Stimulated activated naive CD8-positive, alpha-beta T cell treated with anti-CD3 and anti-CD28 coated beads, Interleukin-15, Interleukin-2, amounts not matched to agents 100 ng/mL and 50 ng/mL, for 24 hours (primary cell): Measurements from ENCODE around the gene CDC42EP5.
"Not testable (repeated sequence)": the region's sequence is repeated elsewhere in the genome, so short reads cannot be mapped to it uniquely, and the experiment has no call there.

Experiments
- H3K27ac Mint-ChIP-seq: one replicate; pipeline ENCODE4 v1.8.0; 2021; ENCODE audit warnings: mild to moderate bottlenecking, mixed read lengths
- H3K27me3 Mint-ChIP-seq: one replicate; pipeline ENCODE4 v1.8.0; 2021; ENCODE audit warnings: mixed read lengths
- H3K36me3 Mint-ChIP-seq: one replicate; pipeline ENCODE4 v1.8.0; 2021; ENCODE audit warnings: low read depth, mixed read lengths
- H3K4me1 Mint-ChIP-seq: one replicate; pipeline ENCODE4 v1.8.0; 2021; ENCODE audit warnings: low read depth, mixed read lengths
- H3K4me3 Mint-ChIP-seq: one replicate; pipeline ENCODE4 v1.8.0; 2021; ENCODE audit warnings: mild to moderate bottlenecking, mixed read lengths
- H3K9me3 Mint-ChIP-seq: one replicate; pipeline ENCODE4 v1.8.0; 2021; ENCODE audit warnings: mixed read lengths

Gene CDC42EP5

DNA sequence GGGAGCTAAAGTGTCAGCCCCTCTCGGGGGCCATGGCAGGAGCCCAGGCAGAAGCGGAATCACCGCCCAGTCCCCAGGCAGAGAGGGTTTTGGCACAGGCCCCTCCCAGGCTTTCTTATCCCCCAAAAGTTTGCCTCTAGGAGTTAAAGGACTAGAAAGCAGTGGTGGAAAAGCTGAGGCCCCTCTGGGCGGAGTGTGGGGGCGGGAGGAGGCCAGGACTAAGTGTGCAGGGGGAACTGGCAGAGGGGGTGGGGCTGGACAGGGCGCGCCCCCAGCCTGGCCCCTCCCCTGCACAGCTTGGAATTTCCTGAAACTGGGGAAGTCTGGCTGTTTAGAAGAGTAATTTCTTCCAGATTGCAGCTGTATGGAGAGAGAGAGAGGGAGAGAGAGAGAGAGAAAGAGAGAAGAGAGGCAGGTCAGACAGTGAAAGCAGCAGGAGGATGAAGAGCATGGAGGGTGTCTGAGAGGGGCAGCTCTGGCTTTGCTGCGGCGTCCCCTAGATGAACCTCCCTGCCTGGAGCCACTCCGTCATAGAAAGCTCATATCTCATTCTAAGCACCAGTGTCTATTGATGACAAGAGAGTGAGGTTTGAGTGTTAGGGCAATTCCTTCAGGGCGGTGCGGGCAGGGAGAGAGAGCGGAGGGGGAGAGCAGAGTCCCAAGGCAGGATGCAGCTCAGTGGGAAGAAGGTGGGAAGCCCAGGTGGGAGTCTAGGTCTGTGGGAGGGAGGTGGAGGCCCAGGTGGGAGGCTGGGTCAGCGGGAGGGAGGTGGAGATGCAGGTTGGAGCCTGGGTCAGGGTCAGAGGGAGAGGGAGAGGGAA lies at the start of gene CDC42EP5:
Gene CDC42EP5 (minus strand): TSS at position 226 of the 821 bp plus-strand sequence. CDS start 7,749 bp downstream, outside the sequence.
- H3K4me3 Mint-ChIP-seq, result peak within 1 kb of the TSS; percentile 20
- peaks cover 53% of the 10 kb centered on the region for H3K27me3 Mint-ChIP-seq
- H3K27ac Mint-ChIP-seq, result no peak within 1 kb of the TSS
- peaks cover 15% of the 10 kb centered on the region for H3K4me1 Mint-ChIP-seq
- no peaks in the 10 kb centered on the region for H3K36me3 Mint-ChIP-seq
- H3K9me3 Mint-ChIP-seq, result no peaks in the 10 kb centered on the region

GRCh38 chr19:54521860-54522513 lies 48.9 kb upstream of the CDC42EP5 start:
- peaks cover 4% of the 10 kb centered on the region for H3K9me3 Mint-ChIP-seq
- peaks cover 58% of the 10 kb centered on the region for H3K4me1 Mint-ChIP-seq
- H3K27ac Mint-ChIP-seq, result peak overlapping the region; percentile 73
- no peaks in the 10 kb centered on the region for H3K36me3 Mint-ChIP-seq
- H3K27me3 Mint-ChIP-seq, result peaks cover 46% of the 10 kb centered on the region
- H3K4me3 Mint-ChIP-seq, result peak overlapping the region; percentile 66

DNA sequence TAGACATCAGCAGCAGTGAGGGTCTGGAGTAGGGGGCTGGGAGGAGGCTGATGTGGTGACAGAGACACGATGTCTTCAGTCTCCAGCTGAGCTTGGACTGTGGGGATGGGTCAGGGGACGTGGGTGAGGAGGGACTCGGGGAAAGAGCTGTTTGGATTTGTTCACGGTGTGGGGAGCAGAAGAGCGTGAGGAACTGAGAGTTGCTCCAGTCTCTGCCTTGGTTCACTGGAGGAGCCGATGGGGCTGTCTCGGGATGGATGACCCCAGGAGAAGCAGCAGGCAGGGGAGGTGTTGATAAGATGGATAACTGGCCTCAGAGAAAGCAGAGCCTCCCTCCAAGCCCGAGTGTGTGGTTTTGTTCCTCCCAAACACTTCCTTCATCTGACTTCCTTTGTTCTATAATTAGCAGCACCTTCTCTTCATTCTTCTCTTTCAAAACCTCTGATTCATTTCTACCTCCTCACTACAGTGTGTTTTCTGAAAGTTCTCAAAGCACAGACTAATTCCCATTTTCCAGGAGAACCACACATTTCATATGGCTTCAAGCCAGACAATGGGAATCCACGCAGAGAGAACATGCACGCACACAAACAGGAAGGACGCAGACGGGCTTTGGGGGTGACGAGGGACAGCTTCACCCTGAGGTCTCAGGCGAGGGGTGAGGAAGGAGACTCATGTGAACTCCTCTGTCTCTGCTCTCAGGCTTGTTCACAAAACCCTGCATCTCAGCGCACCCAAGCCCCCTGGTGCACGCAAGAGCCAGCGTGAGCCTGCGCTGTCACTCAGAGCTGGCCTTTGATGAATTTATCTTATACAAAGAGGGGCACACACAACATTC lies 48.1 kb upstream of the CDC42EP5 start:
- peaks cover 50% of the 10 kb centered on the region for H3K27me3 Mint-ChIP-seq
- peak overlapping the region; percentile 76 for H3K27ac Mint-ChIP-seq
- H3K9me3 Mint-ChIP-seq, result peaks cover 4% of the 10 kb centered on the region
- H3K36me3 Mint-ChIP-seq, result no peaks in the 10 kb centered on the region
- peaks cover 58% of the 10 kb centered on the region for H3K4me1 Mint-ChIP-seq
- peak overlapping the region; percentile 66 for H3K4me3 Mint-ChIP-seq

- Mint-ChIP-seq H3K27me3 (peaks cover 52% of the 10 kb centered on the region), H3K4me3 (peak overlapping the region; percentile 28), H3K4me1 (peaks cover 58% of the 10 kb centered on the region), H3K27ac (peak overlapping the region; percentile 23), H3K36me3 (no peaks in the 10 kb centered on the region), H3K9me3 (peaks cover 4% of the 10 kb centered on the region)
Measured at GRCh38 chr19:54518844-54519243, 45.7 kb upstream of the CDC42EP5 start.

DNA sequence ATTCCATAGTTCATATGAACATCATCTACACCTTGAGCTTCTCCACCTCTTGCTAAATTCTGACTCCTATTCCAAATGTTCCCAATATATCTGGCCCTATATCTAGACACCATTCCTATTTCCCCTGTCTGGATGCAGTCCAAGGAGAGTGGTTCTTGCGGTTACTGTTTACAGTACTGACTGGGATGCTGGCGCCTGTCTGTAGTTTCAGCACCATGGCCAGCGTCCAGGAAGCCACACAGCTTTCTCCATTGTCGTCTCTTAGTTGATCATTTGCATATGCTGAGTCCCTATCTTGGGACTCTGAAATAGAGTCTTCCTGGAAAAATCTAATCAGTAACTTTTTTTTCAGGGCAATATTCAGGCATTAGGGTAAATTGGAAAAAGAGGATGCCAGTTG lies 44.4 kb upstream of the CDC42EP5 start:
- H3K27ac Mint-ChIP-seq, result no peak overlapping the region
- H3K4me1 Mint-ChIP-seq, result peaks cover 45% of the 10 kb centered on the region
- peaks cover 4% of the 10 kb centered on the region for H3K9me3 Mint-ChIP-seq
- H3K36me3 Mint-ChIP-seq, result no peaks in the 10 kb centered on the region
- H3K4me3 Mint-ChIP-seq, result no peak overlapping the region
- H3K27me3 Mint-ChIP-seq, result peaks cover 57% of the 10 kb centered on the region

GRCh38 chr19:54515156-54515555 lies 42.1 kb upstream of the CDC42EP5 start:
- H3K36me3 Mint-ChIP-seq, result no peaks in the 10 kb centered on the region
- peaks cover 4% of the 10 kb centered on the region for H3K9me3 Mint-ChIP-seq
- H3K4me1 Mint-ChIP-seq, result peaks cover 23% of the 10 kb centered on the region
- no peak overlapping the region for H3K4me3 Mint-ChIP-seq
- H3K27ac Mint-ChIP-seq, result no peak overlapping the region
- peaks cover 42% of the 10 kb centered on the region for H3K27me3 Mint-ChIP-seq

GRCh38 chr19:54509200-54509940 lies 36.3 kb upstream of the CDC42EP5 start:
- not testable (repeated sequence) for H3K4me3 Mint-ChIP-seq, H3K27ac Mint-ChIP-seq, H3K36me3 Mint-ChIP-seq, H3K9me3 Mint-ChIP-seq
- H3K4me1 Mint-ChIP-seq, result peaks cover 15% of the 10 kb centered on the region
- peaks cover 35% of the 10 kb centered on the region for H3K27me3 Mint-ChIP-seq

- not testable (repeated sequence) for H3K9me3 Mint-ChIP-seq, H3K4me3 Mint-ChIP-seq, H3K36me3 Mint-ChIP-seq, H3K27ac Mint-ChIP-seq
- Mint-ChIP-seq H3K4me1 (peaks cover 15% of the 10 kb centered on the region), H3K27me3 (peaks cover 31% of the 10 kb centered on the region)
Measured at GRCh38 chr19:54508487-54508886, 35.4 kb upstream of the CDC42EP5 start.

GRCh38 chr19:54507824-54508223 lies 34.7 kb upstream of the CDC42EP5 start:
- H3K4me3 Mint-ChIP-seq, result no peak overlapping the region
- H3K27me3 Mint-ChIP-seq, result peaks cover 27% of the 10 kb centered on the region
- H3K36me3 Mint-ChIP-seq, result no peaks in the 10 kb centered on the region
- no peaks in the 10 kb centered on the region for H3K9me3 Mint-ChIP-seq
- no peak overlapping the region for H3K27ac Mint-ChIP-seq
- H3K4me1 Mint-ChIP-seq, result peaks cover 15% of the 10 kb centered on the region

DNA sequence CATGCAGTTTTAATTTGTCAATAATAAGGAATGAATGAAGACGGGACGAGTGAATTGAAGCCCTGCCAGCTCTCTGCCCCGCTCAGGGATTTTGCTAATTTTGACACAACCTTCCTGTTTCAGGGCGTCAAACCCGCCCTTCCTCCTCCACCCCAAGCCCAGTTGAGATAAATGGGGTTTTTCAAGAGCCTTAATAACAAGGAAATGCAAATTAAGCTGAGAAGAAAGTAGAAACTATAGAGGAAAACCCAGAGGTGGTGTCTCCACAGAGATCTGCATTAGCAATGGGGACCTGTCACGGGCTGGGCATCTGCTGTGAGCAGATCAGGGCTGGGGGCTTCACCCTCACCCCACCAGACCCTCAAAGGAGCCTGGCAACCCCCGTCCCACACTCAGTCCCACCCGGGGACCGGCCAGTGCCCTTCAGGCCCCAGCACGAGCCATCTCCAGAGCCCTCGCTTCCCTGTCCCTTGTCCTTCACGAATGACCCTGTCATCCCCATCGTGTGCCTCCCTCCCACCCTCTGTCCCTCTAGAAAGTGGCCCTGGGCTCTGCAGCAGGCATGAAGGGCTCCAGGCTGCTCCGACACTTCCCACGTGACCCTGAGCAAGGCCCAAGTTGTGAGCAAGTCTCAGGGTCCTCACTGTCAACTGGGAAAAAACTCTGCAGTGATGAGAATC lies 34.1 kb upstream of the CDC42EP5 start:
- peaks cover 28% of the 10 kb centered on the region for H3K27me3 Mint-ChIP-seq
- H3K4me3 Mint-ChIP-seq, result not testable (repeated sequence)

GRCh38 chr19:54506079-54506478 lies 33.0 kb upstream of the CDC42EP5 start:
- Mint-ChIP-seq H3K27ac (no peak overlapping the region), H3K4me3 (no peak overlapping the region), H3K9me3 (no peaks in the 10 kb centered on the region), H3K27me3 (peaks cover 30% of the 10 kb centered on the region), H3K36me3 (no peaks in the 10 kb centered on the region), H3K4me1 (peaks cover 23% of the 10 kb centered on the region)

More for the DNA sequence above, 34.1 kb upstream of the CDC42EP5 start:
- H3K9me3 Mint-ChIP-seq, H3K36me3 Mint-ChIP-seq, H3K27ac Mint-ChIP-seq: not testable (repeated sequence)
- peaks cover 22% of the 10 kb centered on the region for H3K4me1 Mint-ChIP-seq

DNA sequence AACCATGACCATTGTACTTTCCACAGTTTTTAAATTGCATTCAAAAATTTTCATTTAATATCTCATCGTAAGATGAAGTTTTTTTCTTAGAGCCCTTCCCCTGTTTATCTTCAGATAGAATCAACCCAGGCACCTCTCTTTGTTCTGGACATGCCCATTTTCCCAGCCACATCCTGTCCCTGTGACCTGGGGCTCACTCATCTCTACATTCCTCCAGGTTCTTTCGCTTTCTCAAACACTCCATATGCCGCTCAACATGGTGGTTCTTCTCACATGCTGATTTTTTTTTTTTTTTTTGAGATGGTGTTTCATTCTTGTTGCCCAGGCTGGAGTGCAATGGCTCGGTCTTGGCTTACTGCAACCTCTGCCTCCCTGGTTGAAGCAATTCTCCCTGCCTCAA lies 32.4 kb upstream of the CDC42EP5 start:
- H3K36me3 Mint-ChIP-seq, H3K9me3 Mint-ChIP-seq, H3K27ac Mint-ChIP-seq, H3K4me3 Mint-ChIP-seq: not testable (repeated sequence)
- peaks cover 23% of the 10 kb centered on the region for H3K4me1 Mint-ChIP-seq
- peaks cover 35% of the 10 kb centered on the region for H3K27me3 Mint-ChIP-seq

DNA sequence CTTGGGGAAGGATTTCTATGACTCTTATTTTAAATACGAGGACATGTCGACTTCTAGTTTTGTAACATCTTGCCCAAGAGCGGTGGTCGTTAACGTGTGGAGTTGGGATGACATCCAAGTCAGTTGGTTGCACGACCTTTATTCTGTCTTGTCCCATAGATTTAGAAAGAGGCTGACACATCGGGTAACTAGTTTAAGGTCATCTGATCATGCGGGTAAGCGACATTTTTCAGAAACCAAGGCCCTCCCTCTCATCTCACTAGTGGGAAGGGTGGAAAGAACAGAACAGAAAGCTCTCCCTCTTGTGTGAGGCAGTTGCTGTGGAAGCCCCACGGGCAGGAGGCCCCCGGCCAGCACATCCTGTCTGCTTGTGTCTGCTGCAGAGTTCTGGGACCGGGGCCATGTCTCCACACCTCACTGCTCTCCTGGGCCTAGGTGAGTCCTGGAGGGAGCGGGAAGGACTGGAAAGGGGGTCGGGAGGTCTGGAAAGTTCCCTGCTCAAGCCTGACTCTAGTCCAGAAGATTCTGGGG lies 29.5 kb upstream of the CDC42EP5 start, which contains the start of gene LAIR2:
Gene LAIR2 (plus strand): TSS at position 314 of the 531 bp plus-strand sequence. CDS start 88 bp downstream, at position 402.
- Mint-ChIP-seq H3K4me3 (no peak within 1 kb of the TSS), H3K27ac (peak within 1 kb of the TSS; percentile 63), H3K27me3 (peaks cover 42% of the 10 kb centered on the region), H3K9me3 (no peaks in the 10 kb centered on the region), H3K4me1 (peaks cover 34% of the 10 kb centered on the region), H3K36me3 (no peaks in the 10 kb centered on the region)

DNA sequence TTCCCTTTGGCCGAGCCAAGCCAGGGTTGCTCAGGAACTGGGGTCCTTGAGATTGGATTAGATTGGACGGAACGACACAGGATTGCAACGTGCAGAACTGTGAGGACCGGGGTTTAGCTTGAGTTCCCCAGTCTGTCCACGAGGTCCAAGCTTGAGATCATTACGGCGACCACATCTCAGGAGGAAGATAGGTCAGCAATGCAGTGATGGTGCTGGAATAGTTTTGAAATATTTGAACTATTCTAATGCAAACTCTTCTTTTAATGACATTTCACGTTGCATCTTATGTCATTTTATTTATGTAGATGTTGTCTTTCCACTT lies 25.3 kb upstream of the CDC42EP5 start:
- not testable (repeated sequence) for H3K4me3 Mint-ChIP-seq, H3K36me3 Mint-ChIP-seq, H3K27ac Mint-ChIP-seq, H3K9me3 Mint-ChIP-seq
- peaks cover 38% of the 10 kb centered on the region for H3K27me3 Mint-ChIP-seq
- H3K4me1 Mint-ChIP-seq, result peaks cover 24% of the 10 kb centered on the region
